Activated naive CD8-positive, alpha-beta T cell treated with anti-CD3 and anti-CD28 coated beads, Interleukin-2, amount 10 ng/mL, durations not matched to agents 7 days and 5 days (primary cell): Measurements from ENCODE around the gene FAM83G. TPM values are rescaled to one million over a fixed set of nuclear protein-coding genes. Genes with fewer than 3 reads are reported as not detected.
"Not testable (repeated sequence)": the region's sequence is repeated elsewhere in the genome, so short reads cannot be mapped to it uniquely, and the experiment has no call there.

Experiments
- ATAC-seq: fragments of 150-1000 bp; cut with Tn5 transposase; one replicate; pipeline ENCODE4 v1.10.0; 2021; ENCODE audit warnings: low read depth, moderate library complexity
- POLR2A ChIA-PET: fragments of 350-600 bp; sonication (Branson Sonifier 250); formaldehyde crosslinking; loops from one replicate; lab custom pipeline; 2021; ENCODE audit warnings: antibody characterized with exemption; lab: Charles Lee
- DNase-seq: peaks from one replicate; pipeline ENCODE4 v3.0.0; 2021
- H3K27ac Mint-ChIP-seq: one replicate; pipeline ENCODE4 v1.8.0; 2022; ENCODE audit warnings: mild to moderate bottlenecking, mixed read lengths
- H3K27me3 Mint-ChIP-seq: one replicate; pipeline ENCODE4 v1.8.0; 2022; ENCODE audit warnings: mild to moderate bottlenecking, moderate library complexity, mixed read lengths
- H3K36me3 Mint-ChIP-seq: one replicate; pipeline ENCODE4 v1.8.0; 2021; ENCODE audit warnings: mild to moderate bottlenecking, mixed read lengths
- H3K4me1 Mint-ChIP-seq: one replicate; pipeline ENCODE4 v1.8.0; 2021; ENCODE audit warnings: mixed read lengths
- H3K4me3 Mint-ChIP-seq: one replicate; pipeline ENCODE4 v1.8.0; 2022; ENCODE audit warnings: mild to moderate bottlenecking, moderate library complexity, mixed read lengths
- H3K9me3 Mint-ChIP-seq: one replicate; pipeline ENCODE4 v1.8.0; 2021; ENCODE audit warnings: mixed read lengths
- total RNA-seq, 2 experiments: library from RNA; stranded (reverse); gene quantifications; one replicate each; pipeline ENCODE4 v1.2.3, GENCODE V29; 2021

FAM83G gene
- total RNA-seq, 2 experiments from 2014 or later = 7.1 to 8.3 TPM

GRCh38 chr17:19032377-19032988, 27.9 kb upstream of the FAM83G start:
- peak; percentile 1 for DNase-seq
- H3K9me3 Mint-ChIP-seq, H3K4me3 Mint-ChIP-seq, H3K27ac Mint-ChIP-seq, H3K36me3 Mint-ChIP-seq, H3K27me3 Mint-ChIP-seq, POLR2A ChIA-PET, H3K4me1 Mint-ChIP-seq: not testable (repeated sequence)
- peak; percentile 81 for ATAC-seq

- H3K4me1 Mint-ChIP-seq, POLR2A ChIA-PET, H3K4me3 Mint-ChIP-seq, H3K27me3 Mint-ChIP-seq, H3K27ac Mint-ChIP-seq, H3K36me3 Mint-ChIP-seq, H3K9me3 Mint-ChIP-seq: not testable (repeated sequence)
- ATAC-seq (peak; percentile 59), DNase-seq (peak; percentile 47)
Measured at GRCh38 chr17:19031729-19032128, 27.2 kb upstream of the FAM83G start.

GRCh38 chr17:19030771-19031449, 26.3 kb upstream of the FAM83G start:
- H3K27ac Mint-ChIP-seq, H3K36me3 Mint-ChIP-seq, H3K27me3 Mint-ChIP-seq, DNase-seq, H3K9me3 Mint-ChIP-seq, ATAC-seq, POLR2A ChIA-PET, H3K4me1 Mint-ChIP-seq, H3K4me3 Mint-ChIP-seq: not testable (repeated sequence)

- H3K27me3 Mint-ChIP-seq, H3K36me3 Mint-ChIP-seq, ATAC-seq, H3K27ac Mint-ChIP-seq, H3K9me3 Mint-ChIP-seq, DNase-seq, H3K4me1 Mint-ChIP-seq, POLR2A ChIA-PET, H3K4me3 Mint-ChIP-seq: not testable (repeated sequence)
Measured at GRCh38 chr17:19029740-19030139, 25.2 kb upstream of the FAM83G start.

GRCh38 chr17:19028671-19029070, 24.1 kb upstream of the FAM83G start:
- H3K27ac Mint-ChIP-seq, H3K9me3 Mint-ChIP-seq, H3K4me3 Mint-ChIP-seq, H3K36me3 Mint-ChIP-seq, DNase-seq, H3K27me3 Mint-ChIP-seq, ATAC-seq, POLR2A ChIA-PET: not testable (repeated sequence)
- peaks cover 13% of the 10 kb centered on the region for H3K4me1 Mint-ChIP-seq

GRCh38 chr17:19024101-19025078, 19.8 kb upstream of the FAM83G start:
- Mint-ChIP-seq H3K27ac (peak overlapping the region; percentile 33), H3K27me3 (no peaks in the 10 kb centered on the region), H3K9me3 (no peaks in the 10 kb centered on the region), H3K36me3 (peaks cover 9% of the 10 kb centered on the region), H3K4me1 (peaks cover 15% of the 10 kb centered on the region), H3K4me3 (peak overlapping the region; percentile 9)
- POLR2A ChIA-PET = interaction anchor here (0.5 kb wide), 1 partner anchor 85 kb away, joined by 5 read pairs; no protein-coding TSS in a partner anchor
- ATAC-seq (peak; percentile 71), DNase-seq (no peak)

- no peak overlapping the region for H3K4me3 Mint-ChIP-seq
- H3K9me3 Mint-ChIP-seq = no peaks in the 10 kb centered on the region
- H3K36me3 Mint-ChIP-seq = peaks cover 12% of the 10 kb centered on the region
- no peaks in the 10 kb centered on the region for H3K27me3 Mint-ChIP-seq
- no peak for ATAC-seq
- POLR2A ChIA-PET = no interaction called here
- peaks cover 15% of the 10 kb centered on the region for H3K4me1 Mint-ChIP-seq
- peak overlapping the region; percentile 48 for H3K27ac Mint-ChIP-seq
- no peak for DNase-seq
Measured at GRCh38 chr17:19023209-19023999, 18.8 kb upstream of the FAM83G start.

GRCh38 chr17:19022747-19023146, 18.2 kb upstream of the FAM83G start:
- DNase-seq = no peak

GRCh38 chr17:19022128-19022527, 17.6 kb upstream of the FAM83G start:
- Mint-ChIP-seq H3K4me1 (peaks cover 15% of the 10 kb centered on the region), H3K36me3 (peaks cover 12% of the 10 kb centered on the region), H3K27me3 (no peaks in the 10 kb centered on the region), H3K9me3 (no peaks in the 10 kb centered on the region), H3K27ac (no peak overlapping the region), H3K4me3 (no peak overlapping the region)
- POLR2A ChIA-PET = no interaction called here
- ATAC-seq (no peak), DNase-seq (no peak)

More at GRCh38 chr17:19022747-19023146, 18.2 kb upstream of the FAM83G start:
- POLR2A ChIA-PET = no interaction called here
- H3K4me1 Mint-ChIP-seq = peaks cover 15% of the 10 kb centered on the region
- peak overlapping the region; percentile 68 for H3K27ac Mint-ChIP-seq
- no peaks in the 10 kb centered on the region for H3K9me3 Mint-ChIP-seq
- peaks cover 12% of the 10 kb centered on the region for H3K36me3 Mint-ChIP-seq
- no peak overlapping the region for H3K4me3 Mint-ChIP-seq
- H3K27me3 Mint-ChIP-seq = no peaks in the 10 kb centered on the region
- ATAC-seq = no peak

GRCh38 chr17:19021622-19022083, 17.1 kb upstream of the FAM83G start:
- ATAC-seq = no peak
- DNase-seq = peak; percentile 55
- POLR2A ChIA-PET = no interaction called here
- H3K9me3 Mint-ChIP-seq = no peaks in the 10 kb centered on the region
- no peaks in the 10 kb centered on the region for H3K27me3 Mint-ChIP-seq
- H3K27ac Mint-ChIP-seq = no peak overlapping the region
- peaks cover 12% of the 10 kb centered on the region for H3K36me3 Mint-ChIP-seq
- peaks cover 15% of the 10 kb centered on the region for H3K4me1 Mint-ChIP-seq
- H3K4me3 Mint-ChIP-seq = no peak overlapping the region

- Mint-ChIP-seq H3K4me1 (peaks cover 15% of the 10 kb centered on the region), H3K36me3 (peaks cover 12% of the 10 kb centered on the region)
- H3K9me3 Mint-ChIP-seq, DNase-seq, POLR2A ChIA-PET, H3K27me3 Mint-ChIP-seq, ATAC-seq, H3K27ac Mint-ChIP-seq, H3K4me3 Mint-ChIP-seq: not testable (repeated sequence)
Measured at GRCh38 chr17:19021011-19021621, 16.6 kb upstream of the FAM83G start.

GRCh38 chr17:19020016-19020415, 15.5 kb upstream of the FAM83G start:
- Mint-ChIP-seq H3K4me3 (no peak overlapping the region), H3K27me3 (no peaks in the 10 kb centered on the region), H3K4me1 (peaks cover 15% of the 10 kb centered on the region), H3K27ac (no peak overlapping the region), H3K9me3 (no peaks in the 10 kb centered on the region), H3K36me3 (peaks cover 12% of the 10 kb centered on the region)
- ATAC-seq = no peak
- DNase-seq = no peak
- POLR2A ChIA-PET = interaction anchor here (0.5 kb wide), 1 partner anchor 24 kb away, joined by 3 read pairs; no protein-coding TSS in a partner anchor
